Osteocyte (in vitro differentiated cells): ENCODE results near the gene UST. TPM values are rescaled to one million over a fixed set of nuclear protein-coding genes. Genes with fewer than 3 reads are reported as not detected.
"Not testable (repeated sequence)": the region's sequence is repeated elsewhere in the genome, so short reads cannot be mapped to it uniquely, and the experiment has no call there.

Experiments used
- DNase-seq: peaks from one replicate; pipeline ENCODE4 v3.0.0; 2021; ENCODE audit warnings: mixed read lengths; ENCODE audit not compliant: unreplicated experiment; ENCODE audit errors: extremely low spot score
- H3K27ac Mint-ChIP-seq: one replicate; pipeline ENCODE4 v1.8.0; 2021; ENCODE audit warnings: mild to moderate bottlenecking, mixed read lengths; ENCODE audit not compliant: unreplicated experiment
- H3K27me3 Mint-ChIP-seq: one replicate; pipeline ENCODE4 v1.8.0; 2021; ENCODE audit warnings: mixed read lengths; ENCODE audit not compliant: unreplicated experiment
- H3K36me3 Mint-ChIP-seq: one replicate; pipeline ENCODE4 v1.8.0; 2021; ENCODE audit warnings: mixed read lengths; ENCODE audit not compliant: unreplicated experiment
- H3K4me1 Mint-ChIP-seq: one replicate; pipeline ENCODE4 v1.8.0; 2021; ENCODE audit warnings: mixed read lengths; ENCODE audit not compliant: unreplicated experiment
- H3K4me3 Mint-ChIP-seq: one replicate; pipeline ENCODE4 v1.8.0; 2021; ENCODE audit warnings: mild to moderate bottlenecking, moderate library complexity, mixed read lengths; ENCODE audit not compliant: unreplicated experiment
- H3K9me3 Mint-ChIP-seq: one replicate; pipeline ENCODE4 v1.8.0; 2021; ENCODE audit warnings: mixed read lengths; ENCODE audit not compliant: unreplicated experiment
- CTCF ChIP-seq: fragments of 200-600 bp; sonication (generic); IDR thresholded peaks from 2 replicates; pipeline ENCODE4 v1.5.0; 2021; ENCODE audit warnings: antibody characterized with exemption, mild to moderate bottlenecking, moderate library complexity
- total RNA-seq: library from RNA; stranded (reverse); gene quantifications from 2 replicates; pipeline ENCODE4 v1.2.1, GENCODE V29; 2021

The UST gene
- total RNA-seq, 1 donor from 2014 or later: 15.7 TPM

GRCh38 chr6:148854992-148855391, 108.2 kb downstream of the UST start:
- no peaks in the 10 kb centered on the region for H3K36me3 Mint-ChIP-seq
- H3K4me3 Mint-ChIP-seq: no peak overlapping the region
- no peaks in the 10 kb centered on the region for H3K27me3 Mint-ChIP-seq
- DNase-seq: no peak
- no peak for TF ChIP-seq CTCF
- peaks cover 11% of the 10 kb centered on the region for H3K4me1 Mint-ChIP-seq
- no peaks in the 10 kb centered on the region for H3K9me3 Mint-ChIP-seq
- H3K27ac Mint-ChIP-seq: no peak overlapping the region

- Mint-ChIP-seq H3K27ac (no peak overlapping the region), H3K36me3 (no peaks in the 10 kb centered on the region)
Observed at GRCh38 chr6:148855744-148856143, 108.9 kb downstream of the UST start.

GRCh38 chr6:148857798-148858390, 111.1 kb downstream of the UST start:
- peaks cover 11% of the 10 kb centered on the region for H3K4me1 Mint-ChIP-seq
- peaks cover 5% of the 10 kb centered on the region for H3K9me3 Mint-ChIP-seq
- H3K36me3 Mint-ChIP-seq: no peaks in the 10 kb centered on the region
- peak overlapping the region; percentile 47 for H3K27ac Mint-ChIP-seq
- no peak for DNase-seq
- H3K27me3 Mint-ChIP-seq: no peaks in the 10 kb centered on the region
- TF ChIP-seq CTCF: no peak
- no peak overlapping the region for H3K4me3 Mint-ChIP-seq

More at GRCh38 chr6:148855744-148856143, 108.9 kb downstream of the UST start:
- Mint-ChIP-seq H3K4me3 (no peak overlapping the region), H3K27me3 (no peaks in the 10 kb centered on the region), H3K9me3 (no peaks in the 10 kb centered on the region), H3K4me1 (peaks cover 11% of the 10 kb centered on the region)
- no peak for DNase-seq
- TF ChIP-seq CTCF: no peak

- H3K9me3 Mint-ChIP-seq, H3K36me3 Mint-ChIP-seq, H3K4me1 Mint-ChIP-seq, DNase-seq, H3K27ac Mint-ChIP-seq, H3K4me3 Mint-ChIP-seq, H3K27me3 Mint-ChIP-seq: not testable (repeated sequence)
Observed at GRCh38 chr6:148864132-148864531, 117.3 kb downstream of the UST start.

- no peak overlapping the region for H3K4me3 Mint-ChIP-seq
Observed at GRCh38 chr6:148864941-148865340, 118.1 kb downstream of the UST start.

More at GRCh38 chr6:148864941-148865340, 118.1 kb downstream of the UST start:
- H3K27ac Mint-ChIP-seq: no peak overlapping the region
- H3K36me3 Mint-ChIP-seq: no peaks in the 10 kb centered on the region
- H3K27me3 Mint-ChIP-seq: no peaks in the 10 kb centered on the region
- H3K4me1 Mint-ChIP-seq: peaks cover 15% of the 10 kb centered on the region
- peaks cover 5% of the 10 kb centered on the region for H3K9me3 Mint-ChIP-seq
- TF ChIP-seq CTCF: no peak
- DNase-seq: no peak
